ENCODE data around the gene VSTM4. TPM values are rescaled to one million over a fixed set of nuclear protein-coding genes. Genes with fewer than 3 reads are reported as not detected.

Gene VSTM4
- total RNA-seq, 1 donor from 2014 or later = 2.2 TPM

GRCh38 chr10:49099046-49099445 is 16.3 kb downstream of the VSTM4 start:
- H3K4me3 Mint-ChIP-seq = no peak overlapping the region
- no peaks in the 10 kb centered on the region for H3K36me3 Mint-ChIP-seq (ENCODE audit: low read depth)
- no peak for DNase-seq (ENCODE audit: low read depth, low spot score)
- peaks cover 41% of the 10 kb centered on the region for H3K4me1 Mint-ChIP-seq
- no peaks in the 10 kb centered on the region for H3K9me3 Mint-ChIP-seq
- no peak for TF ChIP-seq CTCF (conservative IDR thresholded peaks at IDR 0.05)
- no peak overlapping the region for H3K27ac Mint-ChIP-seq (ENCODE audit: unreplicated experiment)
- no peaks in the 10 kb centered on the region for H3K27me3 Mint-ChIP-seq (ENCODE audit: low read depth)

- no peak for TF ChIP-seq CTCF (conservative IDR thresholded peaks at IDR 0.05)
- Mint-ChIP-seq H3K4me3 (no peak overlapping the region), H3K9me3 (peaks cover 3% of the 10 kb centered on the region), H3K4me1 (peaks cover 55% of the 10 kb centered on the region), H3K27me3 (ENCODE audit: low read depth) (no peaks in the 10 kb centered on the region), H3K27ac (ENCODE audit: unreplicated experiment) (no peak overlapping the region), H3K36me3 (ENCODE audit: low read depth) (peaks cover 5% of the 10 kb centered on the region)
- DNase-seq (ENCODE audit: low read depth, low spot score) = no peak
Measured at GRCh38 chr10:49096890-49097445, 18.4 kb downstream of the VSTM4 start.

- TF ChIP-seq CTCF (conservative IDR thresholded peaks at IDR 0.05) = no peak
- Mint-ChIP-seq H3K9me3 (peaks cover 3% of the 10 kb centered on the region), H3K4me1 (peaks cover 56% of the 10 kb centered on the region), H3K27me3 (ENCODE audit: low read depth) (no peaks in the 10 kb centered on the region), H3K36me3 (ENCODE audit: low read depth) (peaks cover 5% of the 10 kb centered on the region), H3K4me3 (peak overlapping the region; percentile 56), H3K27ac (ENCODE audit: unreplicated experiment) (peak overlapping the region; percentile 71)
- DNase-seq (ENCODE audit: low read depth, low spot score) = no peak
Measured at GRCh38 chr10:49094646-49095045, 20.7 kb downstream of the VSTM4 start.

- no peak for TF ChIP-seq CTCF (conservative IDR thresholded peaks at IDR 0.05)
- H3K4me1 Mint-ChIP-seq = peaks cover 56% of the 10 kb centered on the region
- peaks cover 5% of the 10 kb centered on the region for H3K36me3 Mint-ChIP-seq (ENCODE audit: low read depth)
- peak overlapping the region; percentile 56 for H3K4me3 Mint-ChIP-seq
- H3K27me3 Mint-ChIP-seq (ENCODE audit: low read depth) = no peaks in the 10 kb centered on the region
- no peak overlapping the region for H3K27ac Mint-ChIP-seq (ENCODE audit: unreplicated experiment)
- no peak for DNase-seq (ENCODE audit: low read depth, low spot score)
- H3K9me3 Mint-ChIP-seq = peaks cover 3% of the 10 kb centered on the region
Measured at GRCh38 chr10:49093922-49094321, 21.4 kb downstream of the VSTM4 start.

- no peak for DNase-seq (ENCODE audit: low read depth, low spot score)
- Mint-ChIP-seq H3K4me3 (no peak overlapping the region), H3K27me3 (ENCODE audit: low read depth) (no peaks in the 10 kb centered on the region), H3K36me3 (ENCODE audit: low read depth) (peaks cover 7% of the 10 kb centered on the region), H3K27ac (ENCODE audit: unreplicated experiment) (peak overlapping the region; percentile 31), H3K4me1 (peaks cover 48% of the 10 kb centered on the region), H3K9me3 (peaks cover 5% of the 10 kb centered on the region)
- TF ChIP-seq CTCF (conservative IDR thresholded peaks at IDR 0.05) = no peak
Measured at GRCh38 chr10:49092477-49092876, 22.8 kb downstream of the VSTM4 start.

Data from neural crest cell (in vitro differentiated cells).